Measurements from ENCODE around the gene SPATA45. TPM values are rescaled to one million over a fixed set of nuclear protein-coding genes. Genes with fewer than 3 reads are reported as not detected.

SPATA45 gene
- total RNA-seq: not detected in 2 replicates

DNA sequence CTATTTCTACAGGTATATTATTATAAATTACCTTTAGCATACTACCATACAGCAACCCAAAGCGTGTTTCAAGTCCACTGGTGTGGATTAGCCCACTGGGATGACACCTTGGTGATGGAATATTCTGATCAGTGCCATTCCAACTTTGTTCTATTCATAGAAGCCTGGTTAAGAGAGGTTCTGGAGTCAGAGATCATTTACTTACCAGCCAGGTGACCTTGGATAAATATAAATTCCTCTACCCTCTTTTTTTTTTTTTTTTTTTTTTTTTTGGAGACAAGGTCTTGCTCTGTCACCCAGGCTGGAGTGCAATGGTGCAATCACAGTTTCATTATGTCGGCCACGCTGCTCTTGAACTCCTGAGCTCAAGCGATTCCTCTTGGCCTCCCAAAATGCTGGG is at the start of gene SPATA45:
Gene SPATA45, minus strand, starts transcription at position 101 of the 400 bp plus-strand sequence. CDS start 11,500 bp downstream, outside the sequence.

DNA sequence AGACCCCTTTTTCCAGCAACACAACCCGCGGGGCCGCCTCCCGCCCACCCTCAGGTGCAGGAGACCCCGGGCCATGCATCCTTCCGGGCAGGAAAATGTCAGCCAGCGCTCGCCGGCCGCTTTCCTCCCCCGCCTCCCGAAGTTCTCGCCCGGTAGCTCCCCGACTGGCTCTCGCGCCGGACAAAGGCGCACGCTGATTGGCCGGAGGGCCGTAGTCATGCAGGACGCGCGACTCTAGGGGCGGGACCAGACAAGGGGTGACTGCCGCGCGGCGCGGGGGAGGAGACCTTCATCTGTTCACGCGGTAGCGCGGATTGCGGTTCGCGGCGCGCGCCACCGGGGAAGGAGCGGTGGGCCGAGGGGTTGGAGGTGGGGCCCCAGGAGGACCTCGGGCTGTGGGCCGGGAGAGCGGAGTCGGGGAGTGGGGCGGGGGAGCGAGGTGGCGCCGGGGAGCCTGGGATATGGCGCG is 10.6 kb upstream of the SPATA45 start, which contains the start of gene FLVCR1:
Gene FLVCR1, plus strand, starts transcription at position 284 of the 469 bp plus-strand sequence. Its CDS starts 178 bp downstream, at position 462.

DNA sequence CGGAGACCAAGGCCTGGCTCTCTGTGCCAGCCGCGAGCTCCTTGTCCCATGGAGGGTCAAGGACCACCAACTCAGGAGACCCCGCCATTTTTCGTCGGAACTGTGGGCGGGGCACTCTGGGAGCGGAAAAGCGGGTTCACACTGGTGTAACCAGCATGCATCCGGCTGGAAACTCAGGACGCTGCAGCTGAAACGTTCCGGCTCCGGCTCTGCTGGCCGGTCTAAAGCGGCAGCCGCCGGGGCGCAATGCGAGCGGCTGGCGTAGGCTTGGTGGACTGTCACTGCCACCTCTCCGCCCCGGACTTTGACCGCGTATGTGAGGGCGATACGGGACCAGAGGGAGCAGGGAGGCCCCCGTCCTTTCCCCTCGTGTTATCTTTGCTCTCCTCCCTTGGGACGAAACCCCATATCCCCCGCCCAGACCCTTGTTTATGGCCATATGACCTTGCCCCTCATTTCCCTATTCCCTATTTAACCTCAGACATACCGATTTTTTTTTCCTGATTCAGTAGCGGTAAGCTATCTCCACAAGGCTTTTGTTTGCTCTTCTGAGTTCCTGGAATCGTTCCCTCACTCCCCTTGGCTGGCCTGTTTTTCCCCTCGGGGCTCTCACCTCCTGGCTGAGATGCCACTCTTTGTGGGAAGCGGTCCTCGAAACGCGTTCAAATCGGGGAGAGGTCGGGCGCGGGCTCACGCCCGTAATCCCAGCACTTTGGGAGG is 55.6 kb downstream of the SPATA45 start, which contains the start of the genes NSL1 and TATDN3:
Gene NSL1, minus strand, starts transcription at position 102 of the 720 bp plus-strand sequence. Its CDS starts 14 bp downstream, at position 88.
Gene TATDN3, plus strand, starts transcription at position 219 of the 720 bp plus-strand sequence. Its CDS starts 28 bp downstream, at position 247.

Other genes with a start within 250 kb of the SPATA45 start
- gene ATF3, start 238.9 kb downstream of the SPATA45 start, total RNA-seq: 2.6 and 21.5 TPM in 2 replicates
- 0.16 and 1.0 TPM in 2 replicates for gene BATF3, start 147.8 kb downstream of the SPATA45 start, total RNA-seq
- 17.8 and 28.2 TPM in 2 replicates for gene NSL1, start 55.9 kb downstream of the SPATA45 start, total RNA-seq
- gene TATDN3, start 55.8 kb downstream of the SPATA45 start, total RNA-seq: 7.0 and 10.4 TPM in 2 replicates
- gene FLVCR1, start 10.6 kb upstream of the SPATA45 start, total RNA-seq: 7.8 and 8.6 TPM in 2 replicates
- gene VASH2, start 102.9 kb upstream of the SPATA45 start, total RNA-seq: 0.31 TPM in 1 of 2 replicates, not detected in the other
- gene ANGEL2, start 168.2 kb upstream of the SPATA45 start, total RNA-seq: 25.9 and 43.7 TPM in 2 replicates
- 13.4 and 28.9 TPM in 2 replicates for gene RPS6KC1, start 203.6 kb upstream of the SPATA45 start, total RNA-seq

Data from bladder microvascular endothelial cell (primary cell).